Neuron (in vitro differentiated cells): Measurements from ENCODE around the gene CTIF.

Experiments
- H2AFZ ChIP-seq: one replicate; pipeline ENCODE4 v1.6.1; 2013; ENCODE audit warnings: low read depth, mild to moderate bottlenecking, inconsistent platforms, low read length, moderate library complexity
- H3K27me3 ChIP-seq: one replicate; pipeline ENCODE4 v1.6.1; 2013; ENCODE audit warnings: low read length; ENCODE audit not compliant: insufficient read depth
- H3K36me3 ChIP-seq: one replicate; pipeline ENCODE4 v1.6.1; 2013; ENCODE audit warnings: low read length; ENCODE audit not compliant: insufficient read depth
- H3K4me1 ChIP-seq: one replicate; pipeline ENCODE4 v1.6.1; 2013; ENCODE audit warnings: low read length; ENCODE audit not compliant: insufficient read depth
- H3K4me3 ChIP-seq: 2 replicates; pipeline ENCODE4 v1.5.1; 2013; ENCODE audit warnings: mild to moderate bottlenecking, low read length, moderate library complexity
- H3K9me3 ChIP-seq: one replicate; pipeline ENCODE4 v1.6.1; 2013; ENCODE audit warnings: low read length

Gene CTIF

GRCh38 chr18:48594471-48595094 is 55.8 kb downstream of the CTIF start:
- Histone ChIP-seq H3K4me3 (no peak overlapping the region), H3K36me3 (no peaks in the 10 kb centered on the region), H3K4me1 (no peaks in the 10 kb centered on the region), H3K9me3 (no peaks in the 10 kb centered on the region), H3K27me3 (no peaks in the 10 kb centered on the region), H2AFZ (no peak overlapping the region)

- H3K36me3 ChIP-seq = no peaks in the 10 kb centered on the region
- H3K9me3 ChIP-seq = no peaks in the 10 kb centered on the region
- H2AFZ ChIP-seq = no peak overlapping the region
- H3K27me3 ChIP-seq = no peaks in the 10 kb centered on the region
- H3K4me3 ChIP-seq = no peak overlapping the region
- H3K4me1 ChIP-seq = no peaks in the 10 kb centered on the region
Measured at GRCh38 chr18:48595703-48596218, 56.9 kb downstream of the CTIF start.

GRCh38 chr18:48597110-48597509 is 58.3 kb downstream of the CTIF start:
- Histone ChIP-seq H3K4me1 (no peaks in the 10 kb centered on the region), H3K4me3 (no peak overlapping the region), H3K27me3 (no peaks in the 10 kb centered on the region), H2AFZ (no peak overlapping the region), H3K36me3 (no peaks in the 10 kb centered on the region), H3K9me3 (no peaks in the 10 kb centered on the region)

DNA sequence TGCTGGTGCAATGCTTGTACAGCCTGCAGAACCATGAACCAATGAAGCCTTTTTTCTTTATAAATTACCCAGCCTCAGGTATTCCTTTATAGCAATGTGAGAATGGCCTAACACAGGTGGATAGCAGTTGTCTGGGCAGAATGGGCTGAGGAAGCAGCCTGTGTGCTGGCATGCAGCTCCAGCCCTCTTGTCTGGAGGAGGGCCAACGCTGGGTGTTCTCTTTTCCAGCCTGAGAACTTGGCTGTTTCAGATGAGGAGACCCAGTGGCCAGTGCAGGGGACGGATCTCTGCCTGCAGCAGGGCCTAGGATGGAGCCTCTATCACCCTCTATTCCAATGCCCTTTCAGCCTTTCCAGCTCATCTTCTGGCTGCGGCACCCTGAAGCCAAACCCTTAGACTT is 58.8 kb downstream of the CTIF start:
- no peaks in the 10 kb centered on the region for H3K27me3 ChIP-seq
- no peaks in the 10 kb centered on the region for H3K4me1 ChIP-seq
- no peak overlapping the region for H3K4me3 ChIP-seq
- H3K36me3 ChIP-seq = no peaks in the 10 kb centered on the region
- no peak overlapping the region for H2AFZ ChIP-seq
- no peaks in the 10 kb centered on the region for H3K9me3 ChIP-seq

- Histone ChIP-seq H3K9me3 (no peaks in the 10 kb centered on the region), H3K27me3 (no peaks in the 10 kb centered on the region), H2AFZ (no peak overlapping the region), H3K36me3 (no peaks in the 10 kb centered on the region), H3K4me3 (no peak overlapping the region), H3K4me1 (no peaks in the 10 kb centered on the region)
Measured at GRCh38 chr18:48599391-48599790, 60.6 kb downstream of the CTIF start.

- Histone ChIP-seq H3K4me1 (no peaks in the 10 kb centered on the region), H3K9me3 (no peaks in the 10 kb centered on the region), H3K36me3 (no peaks in the 10 kb centered on the region), H3K4me3 (no peak overlapping the region), H2AFZ (no peak overlapping the region), H3K27me3 (no peaks in the 10 kb centered on the region)
Measured at GRCh38 chr18:48600046-48600445, 61.2 kb downstream of the CTIF start.

DNA sequence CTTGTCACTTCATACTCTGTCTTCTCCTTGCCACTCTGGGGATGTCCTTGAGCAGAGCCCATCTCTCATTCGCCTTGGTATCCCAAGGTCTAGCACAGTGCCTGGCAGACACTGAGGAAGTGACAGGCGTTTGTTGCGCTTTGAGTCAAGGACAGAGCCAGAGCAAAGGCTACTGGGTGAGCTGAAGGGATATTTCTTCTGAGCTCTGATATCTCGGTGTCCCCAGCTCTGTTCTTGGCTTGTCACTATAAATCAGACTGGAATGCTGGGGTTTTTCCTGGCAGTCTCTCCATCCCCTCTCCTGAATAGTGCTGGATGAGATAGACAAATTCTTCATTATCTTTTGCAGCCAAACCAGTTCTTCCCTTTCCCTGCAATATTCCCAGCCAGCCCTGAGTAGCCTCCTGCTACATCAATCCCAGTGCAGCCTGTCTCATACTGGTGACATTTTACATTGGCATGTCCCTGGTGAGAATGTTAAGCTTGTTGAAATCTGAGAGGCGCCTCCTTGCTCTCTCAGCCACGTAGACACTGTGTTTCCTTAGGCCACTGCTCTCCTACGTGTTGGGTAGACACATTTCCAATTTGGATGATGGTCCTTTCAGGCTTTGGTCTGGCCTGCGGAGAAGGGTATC is 61.7 kb downstream of the CTIF start:
- Histone ChIP-seq H3K36me3 (no peaks in the 10 kb centered on the region), H3K9me3 (no peaks in the 10 kb centered on the region), H3K4me1 (no peaks in the 10 kb centered on the region), H2AFZ (no peak overlapping the region), H3K4me3 (no peak overlapping the region), H3K27me3 (no peaks in the 10 kb centered on the region)

DNA sequence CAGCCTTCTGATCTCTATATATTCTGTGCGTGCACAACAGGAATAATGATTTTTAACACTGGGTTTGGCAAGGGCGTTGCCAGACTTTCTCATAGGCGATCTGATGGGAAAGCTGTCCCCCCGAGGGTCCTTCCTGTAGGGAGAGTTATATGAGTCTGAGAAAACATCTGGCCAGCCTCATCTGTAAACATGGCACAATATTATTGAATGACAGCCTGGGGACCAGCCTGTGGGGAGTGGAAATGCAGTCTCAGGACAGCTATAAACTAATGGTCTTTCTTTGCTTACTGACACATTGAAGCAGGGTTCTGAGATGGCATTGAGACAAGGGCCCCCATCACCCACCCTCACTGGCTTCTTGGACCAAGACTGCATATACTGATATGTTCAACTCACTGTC is 62.5 kb downstream of the CTIF start:
- no peak overlapping the region for H2AFZ ChIP-seq
- H3K9me3 ChIP-seq = no peaks in the 10 kb centered on the region
- H3K27me3 ChIP-seq = no peaks in the 10 kb centered on the region
- no peaks in the 10 kb centered on the region for H3K4me1 ChIP-seq
- no peaks in the 10 kb centered on the region for H3K36me3 ChIP-seq
- no peak overlapping the region for H3K4me3 ChIP-seq

DNA sequence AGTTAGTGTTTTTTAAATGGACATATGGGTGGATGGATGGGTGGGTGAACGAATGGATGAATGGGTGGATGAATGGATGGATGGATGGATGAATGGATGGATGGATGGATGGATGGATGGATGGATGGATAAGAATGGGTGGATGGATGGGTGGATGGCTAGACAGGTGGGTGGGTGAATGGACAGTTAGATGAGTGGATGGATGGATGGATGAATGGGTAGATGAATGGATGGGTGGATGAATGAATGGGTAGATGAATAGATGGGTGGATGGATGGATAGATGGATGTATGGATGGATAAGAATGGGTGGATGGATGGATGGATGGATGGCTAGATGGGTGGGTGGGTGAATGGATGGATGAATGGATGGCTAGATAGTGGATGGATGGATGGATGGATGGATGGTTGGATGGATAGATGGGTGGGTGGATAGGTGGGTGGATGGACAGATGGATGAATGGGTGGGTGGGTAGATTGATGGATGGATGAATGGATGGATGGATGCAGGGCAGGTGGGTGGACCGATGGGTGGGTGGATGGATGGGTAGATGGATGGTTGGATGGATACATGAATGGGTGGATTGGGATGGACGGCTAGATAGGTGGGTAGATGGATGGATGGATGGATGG is 64.0 kb downstream of the CTIF start:
- H3K9me3 ChIP-seq = no peaks in the 10 kb centered on the region
- no peaks in the 10 kb centered on the region for H3K4me1 ChIP-seq
- H3K4me3 ChIP-seq = no peak overlapping the region
- no peaks in the 10 kb centered on the region for H3K36me3 ChIP-seq
- no peak overlapping the region for H2AFZ ChIP-seq
- H3K27me3 ChIP-seq = no peaks in the 10 kb centered on the region

DNA sequence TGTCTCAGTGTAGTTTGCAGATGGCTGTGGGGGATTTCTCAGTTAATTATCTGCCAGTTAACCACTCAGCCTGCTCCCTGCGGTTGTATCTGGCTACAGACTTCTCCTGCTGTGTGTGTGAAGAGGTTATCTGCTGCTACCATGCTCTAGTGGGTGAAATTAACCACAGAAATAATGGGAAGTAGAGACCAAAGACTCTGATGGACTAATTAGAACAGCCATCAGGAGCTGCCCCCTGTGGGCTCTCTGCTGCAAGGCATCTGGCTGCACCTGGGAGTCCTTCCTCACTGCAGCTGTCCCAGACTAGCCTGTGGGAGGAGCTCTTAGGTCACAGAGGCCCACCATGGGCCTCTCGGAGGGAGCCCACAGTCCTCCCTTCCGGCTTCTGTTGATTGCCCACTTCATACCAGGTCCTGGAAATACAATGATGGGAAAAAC is 66.6 kb downstream of the CTIF start:
- no peak overlapping the region for H3K4me3 ChIP-seq
- H3K27me3 ChIP-seq = no peaks in the 10 kb centered on the region
- H3K4me1 ChIP-seq = no peaks in the 10 kb centered on the region
- H3K9me3 ChIP-seq = no peaks in the 10 kb centered on the region
- no peaks in the 10 kb centered on the region for H3K36me3 ChIP-seq
- H2AFZ ChIP-seq = no peak overlapping the region

- no peaks in the 10 kb centered on the region for H3K36me3 ChIP-seq
- no peaks in the 10 kb centered on the region for H3K9me3 ChIP-seq
- no peak overlapping the region for H2AFZ ChIP-seq
- H3K27me3 ChIP-seq = no peaks in the 10 kb centered on the region
- no peaks in the 10 kb centered on the region for H3K4me1 ChIP-seq
- H3K4me3 ChIP-seq = no peak overlapping the region
Measured at GRCh38 chr18:48607056-48607984, 68.5 kb downstream of the CTIF start.

GRCh38 chr18:48608581-48608980 is 69.8 kb downstream of the CTIF start:
- no peaks in the 10 kb centered on the region for H3K36me3 ChIP-seq

DNA sequence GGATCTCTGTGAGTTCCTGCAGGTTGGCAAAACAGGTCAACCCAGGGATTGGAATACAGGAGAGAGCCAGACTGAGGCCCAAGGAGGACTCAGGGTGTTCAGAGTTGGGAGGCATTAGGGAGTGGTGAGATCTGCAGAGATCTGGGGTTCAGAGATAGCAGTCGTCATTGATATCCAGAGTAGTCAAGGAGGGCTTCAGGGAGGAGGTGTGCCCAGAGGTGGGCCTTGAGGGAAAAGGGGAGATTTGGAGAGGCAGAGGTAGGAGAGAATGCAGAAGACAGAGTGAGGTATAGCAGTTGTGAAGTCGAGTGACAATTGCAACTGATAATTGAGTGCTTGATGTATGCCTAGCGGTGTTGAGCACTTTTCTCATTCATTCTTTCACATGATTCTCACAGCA is 70.3 kb downstream of the CTIF start:
- H3K4me1 ChIP-seq = no peaks in the 10 kb centered on the region
- no peak overlapping the region for H3K4me3 ChIP-seq
- H3K9me3 ChIP-seq = no peaks in the 10 kb centered on the region
- no peaks in the 10 kb centered on the region for H3K27me3 ChIP-seq
- no peaks in the 10 kb centered on the region for H3K36me3 ChIP-seq
- no peak overlapping the region for H2AFZ ChIP-seq

More at GRCh38 chr18:48608581-48608980, 69.8 kb downstream of the CTIF start:
- Histone ChIP-seq H2AFZ (no peak overlapping the region), H3K4me3 (no peak overlapping the region), H3K27me3 (no peaks in the 10 kb centered on the region), H3K9me3 (no peaks in the 10 kb centered on the region), H3K4me1 (no peaks in the 10 kb centered on the region)
